Activated CD4-positive, alpha-beta T cell treated with anti-CD3 and anti-CD28 coated beads, Interleukin-2, amount 10 ng/mL, durations not matched to agents 24 days and 14 days (primary cell): ENCODE results near the gene PRDM16. TPM values are rescaled to one million over a fixed set of nuclear protein-coding genes. Genes with fewer than 3 reads are reported as not detected.

ENCODE experiments used
- DNase-seq: peaks from one replicate; pipeline ENCODE4 v3.0.0; 2022
- H3K27ac Mint-ChIP-seq: one replicate; pipeline ENCODE4 v1.8.0; 2022; ENCODE audit warnings: mild to moderate bottlenecking, mixed read lengths
- H3K27me3 Mint-ChIP-seq: one replicate; pipeline ENCODE4 v1.8.0; 2022; ENCODE audit warnings: mixed read lengths
- H3K36me3 Mint-ChIP-seq: one replicate; pipeline ENCODE4 v1.8.0; 2022; ENCODE audit warnings: low read depth, mild to moderate bottlenecking, mixed read lengths
- H3K4me1 Mint-ChIP-seq: one replicate; pipeline ENCODE4 v1.8.0; 2021; ENCODE audit warnings: mixed read lengths
- H3K4me3 Mint-ChIP-seq: one replicate; pipeline ENCODE4 v1.8.0; 2022; ENCODE audit warnings: mild to moderate bottlenecking, moderate library complexity, mixed read lengths
- H3K9me3 Mint-ChIP-seq: one replicate; pipeline ENCODE4 v1.8.0; 2021; ENCODE audit warnings: mixed read lengths
- intact Hi-C: fragments of 100-400 bp; cut with micrococcal nuclease; formaldehyde crosslinking; loops from one replicate; pipeline ENCODE4 v1.15.1; 2023
- total RNA-seq: library from RNA; stranded (reverse); gene quantifications from 2 replicates; pipeline ENCODE4 v1.2.3, GENCODE V29; 2022

PRDM16 gene
- total RNA-seq, 1 donor from 2014 or later = not detected

DNA sequence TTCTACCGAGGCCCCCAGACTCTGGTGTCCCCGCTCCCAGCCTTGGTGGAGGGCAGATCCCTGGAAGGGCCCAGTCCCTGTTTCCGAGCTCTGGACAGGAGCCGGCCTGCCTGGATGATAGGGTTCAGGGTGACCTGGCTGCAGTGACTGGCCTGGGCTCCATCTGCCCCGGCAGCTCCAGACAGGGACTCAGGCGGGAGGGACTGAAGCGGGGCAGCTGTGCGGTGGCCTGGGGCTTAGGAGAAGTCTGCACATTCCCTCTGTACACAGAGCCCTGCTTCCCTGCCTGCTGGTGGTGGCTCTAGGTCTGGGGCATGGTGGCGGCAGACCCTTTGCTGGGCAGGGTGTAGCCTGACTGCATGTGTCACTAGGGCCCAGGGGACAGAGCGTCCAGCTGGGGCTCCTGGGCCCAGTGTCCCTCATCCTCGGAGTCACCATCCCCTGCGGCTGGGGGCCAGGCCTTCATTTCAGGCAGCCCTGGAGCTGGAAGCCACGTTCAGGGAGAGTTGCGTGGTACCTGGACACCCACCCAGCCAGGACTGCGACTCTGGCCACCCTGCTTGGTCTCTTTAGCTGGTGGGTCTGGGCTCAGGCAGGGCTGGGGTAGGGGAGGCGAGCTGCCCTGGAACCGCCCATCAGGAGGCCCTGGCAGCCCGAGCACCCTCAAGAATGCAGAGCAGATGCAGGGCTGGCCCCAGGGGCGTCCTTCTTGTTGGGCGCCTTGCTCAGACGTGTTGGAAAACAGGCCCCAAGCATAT lies 395.1 kb downstream of the PRDM16 start:
- Mint-ChIP-seq H3K9me3 (no peaks in the 10 kb centered on the region), H3K4me1 (no peaks in the 10 kb centered on the region)
- intact Hi-C loops = no loop called here

DNA sequence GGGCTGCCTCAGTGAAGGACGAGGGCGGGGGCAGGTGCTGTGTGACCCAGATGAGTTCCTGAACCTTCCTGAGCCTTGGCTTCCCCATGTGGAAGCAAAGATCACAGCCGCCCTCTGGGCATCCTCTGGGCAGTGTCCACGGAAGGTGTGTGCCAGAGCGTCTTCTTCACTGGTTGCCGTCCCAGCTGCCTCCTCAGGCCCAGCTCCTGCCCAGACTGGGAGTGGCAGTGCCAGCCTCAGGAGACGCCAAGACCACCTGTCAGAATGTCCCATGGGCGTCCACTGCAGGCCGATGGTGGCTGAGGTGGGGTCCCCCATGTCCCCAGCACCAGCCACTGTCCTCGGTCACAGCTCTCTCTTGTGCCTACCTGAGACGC lies 395.6 kb downstream of the PRDM16 start:
- intact Hi-C loops = no loop called here
- Mint-ChIP-seq H3K4me3 (no peak overlapping the region), H3K4me1 (no peaks in the 10 kb centered on the region), H3K27me3 (no peaks in the 10 kb centered on the region), H3K36me3 (no peaks in the 10 kb centered on the region), H3K27ac (no peak overlapping the region), H3K9me3 (no peaks in the 10 kb centered on the region)
- no peak for DNase-seq

More for the DNA sequence above, 395.1 kb downstream of the PRDM16 start:
- H3K4me3 Mint-ChIP-seq = no peak overlapping the region
- DNase-seq = no peak
- no peaks in the 10 kb centered on the region for H3K27me3 Mint-ChIP-seq
- no peaks in the 10 kb centered on the region for H3K36me3 Mint-ChIP-seq
- H3K27ac Mint-ChIP-seq = no peak overlapping the region

DNA sequence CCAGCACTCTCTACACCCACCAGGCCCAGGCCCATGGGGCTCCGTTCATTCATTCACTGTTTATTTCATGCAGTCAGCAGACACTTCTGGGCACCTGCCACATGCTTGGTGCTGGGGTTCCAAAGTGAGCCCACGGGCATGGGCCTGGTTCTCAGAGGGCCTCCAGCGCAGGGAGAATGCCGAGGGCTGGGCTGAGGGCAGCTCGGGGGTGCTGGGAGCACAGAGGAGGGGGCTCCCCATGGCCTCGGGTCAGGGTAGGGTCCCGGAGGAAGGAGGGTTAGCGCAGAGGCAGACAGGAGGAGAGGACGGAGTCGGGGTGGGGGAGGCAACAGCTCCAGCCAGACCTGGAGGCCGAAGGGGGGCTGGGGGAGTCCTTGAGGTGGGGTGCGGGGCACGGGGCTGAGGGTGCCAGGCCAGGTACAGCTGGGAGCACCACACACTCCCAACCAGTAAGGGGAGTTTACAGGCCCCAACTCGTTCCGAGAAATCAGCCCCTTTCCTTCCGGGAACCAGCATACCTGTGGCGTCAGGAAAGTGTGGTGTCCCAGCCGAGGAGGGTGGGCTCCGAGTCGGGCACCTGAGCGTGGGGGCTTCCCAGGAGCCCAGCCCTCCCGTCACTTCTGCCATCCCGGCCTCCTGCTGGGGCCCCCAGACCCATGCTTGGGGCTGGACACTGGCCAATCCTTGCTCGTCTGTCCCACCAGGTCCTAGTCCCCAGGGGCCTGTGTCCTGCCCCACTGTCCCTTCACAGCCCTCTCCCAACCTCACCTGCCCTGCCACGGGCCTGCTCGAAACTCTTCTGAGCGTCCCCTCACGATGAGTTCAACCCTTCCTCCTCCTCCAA lies 396.3 kb downstream of the PRDM16 start:
- no peaks in the 10 kb centered on the region for H3K27me3 Mint-ChIP-seq
- H3K4me1 Mint-ChIP-seq = peaks cover under 1% of the 10 kb centered on the region
- no peak overlapping the region for H3K4me3 Mint-ChIP-seq
- peaks cover 1% of the 10 kb centered on the region for H3K9me3 Mint-ChIP-seq
- no peaks in the 10 kb centered on the region for H3K36me3 Mint-ChIP-seq
- H3K27ac Mint-ChIP-seq = no peak overlapping the region
- DNase-seq = no peak
- intact Hi-C loops = no loop called here

DNA sequence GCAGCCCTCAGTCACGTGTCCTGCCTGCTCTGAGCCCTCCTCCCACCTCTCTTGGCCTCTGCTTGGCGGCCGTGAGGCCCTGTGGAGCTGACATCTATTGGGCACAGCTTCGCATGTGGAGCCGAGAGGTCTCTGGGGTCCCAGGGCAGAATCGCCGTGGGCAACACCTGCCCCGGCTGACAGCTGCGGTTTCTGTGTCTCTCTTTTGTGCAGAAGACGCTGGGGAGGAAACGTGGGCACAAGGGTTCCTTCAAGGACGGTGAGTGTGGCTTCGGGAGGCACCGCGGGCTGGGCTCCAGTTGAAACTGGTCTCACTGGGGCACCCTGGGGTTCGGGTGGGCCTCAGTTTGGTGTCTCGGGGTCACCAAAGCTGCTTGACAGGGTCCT lies 396.9 kb downstream of the PRDM16 start:
- Mint-ChIP-seq H3K4me3 (no peak overlapping the region), H3K36me3 (no peaks in the 10 kb centered on the region), H3K27ac (no peak overlapping the region), H3K4me1 (peaks cover 2% of the 10 kb centered on the region), H3K27me3 (no peaks in the 10 kb centered on the region), H3K9me3 (peaks cover 4% of the 10 kb centered on the region)
- intact Hi-C loops = no loop called here
- no peak for DNase-seq

DNA sequence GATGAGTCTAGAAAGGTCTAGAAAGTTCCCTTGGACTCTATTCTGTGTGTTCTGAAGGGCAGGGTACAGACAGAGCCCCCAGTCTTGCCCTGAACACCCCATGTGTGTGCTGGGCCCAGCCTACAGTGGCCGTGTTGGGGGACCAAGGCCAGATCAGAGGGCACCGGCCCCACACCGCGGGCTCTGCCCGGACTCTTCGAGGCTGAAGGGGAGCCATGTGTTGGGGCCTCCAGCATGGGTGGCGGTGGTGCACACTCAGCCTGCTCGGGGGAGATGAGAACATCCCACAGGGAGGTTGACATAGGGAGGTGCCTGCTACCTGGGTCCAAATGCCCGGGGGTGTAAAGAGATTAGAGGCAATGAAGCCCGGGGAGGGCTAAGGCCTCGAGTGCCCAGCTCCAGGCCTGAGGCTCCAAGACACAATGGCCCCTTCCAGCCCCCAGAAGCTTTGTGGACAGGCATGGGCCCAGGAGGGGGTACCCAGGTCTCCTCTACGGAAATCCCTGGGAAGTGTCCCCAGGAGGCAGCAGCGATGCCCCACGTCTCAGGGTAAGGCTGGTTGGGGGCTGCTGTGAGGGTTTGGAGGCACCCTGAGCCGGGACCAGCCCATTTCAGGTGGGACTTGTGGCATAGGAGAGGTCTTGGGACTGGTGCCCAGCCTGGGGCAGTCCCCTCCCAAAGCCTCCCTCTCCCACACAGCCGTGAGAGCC lies 397.5 kb downstream of the PRDM16 start:
- no peaks in the 10 kb centered on the region for H3K27me3 Mint-ChIP-seq
- H3K4me1 Mint-ChIP-seq = peaks cover 2% of the 10 kb centered on the region
- no peak overlapping the region for H3K27ac Mint-ChIP-seq
- intact Hi-C loops = no loop called here
- no peak for DNase-seq
- no peaks in the 10 kb centered on the region for H3K36me3 Mint-ChIP-seq
- no peak overlapping the region for H3K4me3 Mint-ChIP-seq
- peaks cover 4% of the 10 kb centered on the region for H3K9me3 Mint-ChIP-seq

DNA sequence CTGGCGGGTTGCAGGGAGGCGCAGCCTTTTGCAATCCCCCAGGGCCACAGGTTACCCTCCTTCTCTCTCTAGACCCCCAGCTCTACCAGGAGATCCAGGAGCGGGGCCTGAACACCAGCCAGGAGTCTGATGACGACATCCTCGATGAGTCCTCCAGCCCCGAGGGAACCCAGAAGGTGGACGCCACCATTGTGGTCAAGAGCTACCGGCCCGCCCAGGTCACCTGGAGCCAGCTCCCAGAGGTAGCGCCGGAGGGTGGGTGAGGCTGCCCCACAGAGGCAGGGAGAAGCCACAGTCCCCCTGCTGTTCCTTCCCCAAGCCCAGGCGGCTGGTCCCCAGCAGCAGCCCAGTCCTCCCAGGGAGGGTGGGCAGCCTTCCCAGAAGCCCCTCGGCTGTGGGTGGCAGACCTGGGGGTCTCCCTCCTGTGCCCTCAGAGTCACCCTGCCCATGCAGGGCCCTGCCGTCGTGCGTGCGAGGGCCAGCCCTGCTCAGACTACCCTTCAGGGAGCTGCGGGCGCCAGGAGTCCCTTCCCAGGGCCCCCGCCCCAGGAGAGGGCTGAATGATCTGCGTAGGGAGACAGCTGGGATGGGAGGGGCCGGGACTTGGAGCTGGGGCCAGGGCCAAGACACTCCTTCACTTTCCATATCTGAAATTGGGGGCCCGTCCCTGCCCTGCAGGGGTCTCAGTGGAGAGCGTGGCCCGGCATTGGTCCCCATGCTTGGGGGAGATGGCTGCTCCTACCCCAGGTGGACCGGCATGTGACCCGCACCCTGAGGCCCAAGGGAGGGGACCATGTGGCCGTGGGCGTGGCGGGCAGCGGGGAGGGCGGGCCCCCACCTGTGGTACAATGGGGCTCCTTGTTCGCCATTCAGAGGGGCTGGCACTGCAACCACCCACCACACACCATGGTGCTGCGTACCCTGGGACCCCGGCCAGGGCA lies 398.4 kb downstream of the PRDM16 start:
- Mint-ChIP-seq H3K36me3 (no peaks in the 10 kb centered on the region), H3K4me3 (no peak overlapping the region), H3K4me1 (peaks cover 2% of the 10 kb centered on the region), H3K27ac (no peak overlapping the region), H3K27me3 (no peaks in the 10 kb centered on the region), H3K9me3 (peaks cover 4% of the 10 kb centered on the region)
- intact Hi-C loops = no loop called here
- no peak for DNase-seq

DNA sequence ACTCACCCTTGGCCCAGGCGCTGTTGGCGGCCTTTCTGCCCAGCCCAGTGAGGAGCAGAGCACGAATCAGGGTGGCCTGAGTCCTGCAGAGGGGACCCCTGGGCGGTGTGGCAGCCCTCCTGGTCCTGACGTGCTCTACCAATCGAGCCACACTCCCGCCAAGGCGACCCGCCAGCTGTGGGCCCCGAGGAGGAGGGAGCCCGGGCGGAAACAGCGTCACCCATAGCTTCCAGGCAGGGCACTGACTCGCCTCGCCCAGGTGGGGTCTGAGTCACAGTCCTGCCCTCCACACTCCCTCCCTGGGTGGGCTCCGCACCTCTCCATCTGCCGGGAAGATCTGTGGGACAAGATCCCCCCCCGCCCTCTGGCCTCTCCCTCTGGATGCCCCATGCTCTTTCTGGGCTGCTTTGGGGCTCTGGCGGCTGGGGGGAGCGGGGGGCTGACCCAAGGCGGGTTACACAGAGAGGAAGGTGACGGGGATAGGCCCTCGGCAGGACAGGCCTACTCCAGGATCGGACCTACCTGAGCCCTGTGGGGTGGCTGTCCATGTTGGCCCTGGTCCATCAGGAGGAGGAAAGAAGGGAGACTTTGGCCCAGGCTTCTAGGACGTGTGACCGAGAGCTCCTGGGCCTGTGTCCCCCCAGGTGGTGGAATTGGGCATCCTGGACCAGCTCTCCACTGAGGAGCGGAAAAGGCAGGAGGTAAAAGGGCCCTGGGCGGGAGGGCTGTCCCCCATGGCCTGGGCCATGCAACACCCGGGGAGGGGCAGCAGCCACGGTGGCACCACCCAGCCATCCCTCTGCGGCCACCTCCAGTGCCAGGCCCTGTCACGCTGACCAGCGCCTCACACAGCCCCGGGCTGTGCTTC lies 399.5 kb downstream of the PRDM16 start:
- DNase-seq = no peak
- Mint-ChIP-seq H3K27ac (no peak overlapping the region), H3K27me3 (no peaks in the 10 kb centered on the region), H3K4me1 (peaks cover 2% of the 10 kb centered on the region), H3K36me3 (no peaks in the 10 kb centered on the region), H3K9me3 (peaks cover 4% of the 10 kb centered on the region), H3K4me3 (no peak overlapping the region)
- intact Hi-C loops = no loop called here

DNA sequence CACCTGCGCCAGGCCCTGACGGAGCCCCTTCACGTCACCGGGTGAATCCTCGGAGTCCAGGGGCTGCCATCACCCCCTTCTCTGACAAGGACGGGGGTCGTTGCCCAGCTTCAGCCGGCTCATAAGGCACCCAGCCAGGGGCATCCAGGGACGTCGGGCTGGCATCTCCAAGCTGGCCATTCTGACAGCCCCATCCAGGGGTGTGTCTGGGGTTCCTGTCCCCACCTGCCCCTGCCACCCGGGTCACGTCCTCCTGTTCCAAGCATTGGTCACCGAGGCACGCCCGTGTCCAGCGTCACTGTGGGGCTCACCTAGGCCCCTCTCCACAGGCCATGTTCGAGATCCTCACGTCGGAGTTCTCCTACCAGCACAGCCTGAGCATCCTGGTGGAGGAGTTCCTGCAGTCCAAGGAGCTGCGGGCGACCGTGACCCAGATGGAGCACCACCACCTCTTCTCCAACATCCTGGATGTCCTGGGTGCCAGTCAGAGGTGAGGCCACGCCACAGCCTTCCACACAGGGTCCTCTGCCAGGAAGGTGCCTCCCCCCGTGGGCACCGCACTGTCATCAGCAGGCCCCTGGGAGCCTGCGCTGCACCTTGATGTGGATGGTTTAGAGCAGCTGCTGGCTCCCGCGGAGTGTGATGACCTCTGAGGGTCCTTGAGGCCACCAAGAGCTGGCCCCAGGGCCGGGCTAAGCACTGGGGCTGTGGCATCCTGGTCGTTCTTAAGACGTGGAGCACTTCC lies 400.3 kb downstream of the PRDM16 start:
- intact Hi-C loops = no loop called here
- Mint-ChIP-seq H3K4me1 (peaks cover 2% of the 10 kb centered on the region), H3K36me3 (no peaks in the 10 kb centered on the region), H3K27me3 (no peaks in the 10 kb centered on the region), H3K4me3 (no peak overlapping the region), H3K9me3 (peaks cover 4% of the 10 kb centered on the region), H3K27ac (no peak overlapping the region)
- no peak for DNase-seq

DNA sequence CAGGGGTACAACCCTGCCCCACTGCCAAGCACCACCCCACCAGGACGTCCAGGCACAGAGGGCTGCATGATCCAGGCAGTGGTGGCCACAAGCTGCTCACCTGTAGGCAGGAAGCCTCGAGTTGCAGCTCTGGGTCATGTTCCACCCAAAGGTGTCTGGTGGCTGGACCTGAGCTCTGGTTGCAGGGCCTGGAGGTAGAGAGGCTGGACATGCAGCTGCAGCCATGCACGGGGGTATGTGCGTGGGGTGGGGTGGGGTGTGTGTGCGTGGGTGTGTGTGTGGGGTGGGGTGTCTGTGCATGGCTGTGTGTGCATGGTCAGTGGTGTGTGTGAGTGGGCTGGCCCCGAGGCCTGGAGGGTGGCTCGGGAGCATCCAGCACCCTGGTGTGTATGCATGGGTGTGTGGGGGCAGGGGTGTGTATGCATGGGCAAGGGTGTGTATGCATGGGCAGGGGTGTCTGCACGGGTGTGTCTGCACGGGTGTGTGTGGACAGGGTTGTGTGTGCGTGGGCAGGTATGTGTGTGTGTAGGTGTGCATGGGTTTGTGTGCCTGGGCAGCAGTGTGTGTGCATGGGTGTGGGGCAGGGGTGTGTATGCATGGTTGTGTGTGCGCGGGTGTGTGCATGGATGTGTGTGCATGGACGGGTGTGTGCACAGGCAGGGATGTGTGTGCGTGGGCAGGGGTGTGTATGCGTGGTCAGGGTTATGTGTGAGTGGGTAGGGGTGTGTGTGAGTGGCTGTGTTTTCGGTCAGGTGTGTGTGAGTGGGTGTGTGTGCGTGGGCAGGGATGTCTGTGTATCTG lies 401.0 kb downstream of the PRDM16 start:
- H3K36me3 Mint-ChIP-seq = no peaks in the 10 kb centered on the region
- no peak overlapping the region for H3K4me3 Mint-ChIP-seq
- no peak overlapping the region for H3K27ac Mint-ChIP-seq
- peaks cover 2% of the 10 kb centered on the region for H3K4me1 Mint-ChIP-seq
- no peak for DNase-seq
- no peaks in the 10 kb centered on the region for H3K27me3 Mint-ChIP-seq
- intact Hi-C loops = no loop called here
- H3K9me3 Mint-ChIP-seq = peaks cover 4% of the 10 kb centered on the region

DNA sequence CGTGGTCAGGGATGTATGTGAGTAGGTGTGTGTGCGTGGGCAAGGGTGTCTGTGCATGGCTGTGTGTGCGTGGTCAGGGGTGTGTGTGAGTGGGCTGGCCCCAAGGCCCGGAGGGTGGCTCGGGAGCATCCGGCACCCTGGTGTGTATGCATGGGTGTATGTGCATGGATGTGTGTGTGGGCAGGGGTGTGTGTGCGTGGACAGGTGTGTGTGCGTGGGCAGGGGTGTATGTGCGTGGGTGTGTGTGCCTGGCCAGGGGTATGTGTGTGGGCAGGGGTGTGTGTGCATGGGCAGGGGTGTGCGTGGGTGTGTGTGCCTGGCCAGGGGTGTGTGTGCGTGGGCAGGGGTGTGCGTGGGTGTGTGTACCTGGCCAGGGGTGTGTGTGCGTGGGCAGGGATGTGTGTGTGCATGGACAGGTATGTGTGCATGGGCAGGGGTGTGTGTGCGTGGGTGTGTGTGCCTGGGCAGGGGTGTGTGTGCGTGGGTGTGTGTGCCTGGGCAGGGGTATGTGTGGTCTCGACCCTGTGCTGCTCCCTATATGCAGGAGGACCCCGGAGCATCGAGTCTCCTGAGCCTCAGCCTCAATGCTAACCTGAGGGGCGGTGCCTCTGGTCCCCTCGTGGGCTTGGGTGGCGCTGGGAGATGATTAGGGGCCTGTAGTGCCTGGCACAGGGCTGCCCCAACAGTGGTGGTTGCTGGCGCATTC lies 401.8 kb downstream of the PRDM16 start:
- Mint-ChIP-seq H3K36me3 (no peaks in the 10 kb centered on the region), H3K4me1 (peaks cover 2% of the 10 kb centered on the region), H3K27ac (no peak overlapping the region), H3K27me3 (no peaks in the 10 kb centered on the region), H3K9me3 (peaks cover 4% of the 10 kb centered on the region), H3K4me3 (no peak overlapping the region)
- intact Hi-C loops = no loop called here
- DNase-seq = no peak

DNA sequence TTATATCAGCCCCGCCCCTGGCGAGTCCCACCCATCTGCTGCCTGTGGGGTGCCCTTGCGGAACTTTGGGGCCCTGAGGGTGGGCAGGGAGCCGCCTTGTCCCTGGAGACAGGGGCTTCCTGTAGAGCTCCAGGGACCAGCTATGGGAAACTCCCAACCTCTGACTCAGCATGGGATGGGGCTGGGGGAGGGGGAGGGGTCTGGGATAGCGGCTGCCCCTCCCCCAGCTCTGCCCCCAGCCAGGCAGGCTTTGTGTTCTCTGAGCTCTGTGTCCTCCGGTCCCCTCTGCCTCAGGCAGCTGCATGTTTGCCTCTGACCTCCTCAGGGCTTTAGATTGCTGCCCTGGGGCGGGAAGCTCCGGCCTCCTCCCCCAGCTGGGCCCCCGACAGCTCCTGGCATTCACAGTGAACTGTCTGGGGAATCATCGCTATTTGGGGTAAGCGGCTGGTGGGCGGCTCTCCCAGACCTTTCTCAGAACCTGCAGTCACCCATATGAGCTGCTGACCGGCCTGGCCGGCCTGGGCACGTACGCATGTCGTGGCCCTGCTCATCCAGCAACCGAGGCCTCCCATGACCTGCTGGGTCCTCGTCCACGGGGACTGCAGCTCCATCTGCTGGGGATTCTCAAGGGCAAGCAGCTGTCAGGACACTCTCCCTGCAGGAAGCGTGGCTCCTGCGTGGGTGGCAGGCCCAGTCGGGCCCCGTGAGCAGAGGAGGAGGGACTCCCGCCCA lies 402.5 kb downstream of the PRDM16 start:
- peaks cover 2% of the 10 kb centered on the region for H3K4me1 Mint-ChIP-seq

More for the DNA sequence above, 402.5 kb downstream of the PRDM16 start:
- no peaks in the 10 kb centered on the region for H3K36me3 Mint-ChIP-seq
- no peak for DNase-seq
- intact Hi-C loops = no loop called here
- H3K4me3 Mint-ChIP-seq = no peak overlapping the region
- H3K27ac Mint-ChIP-seq = no peak overlapping the region
- H3K27me3 Mint-ChIP-seq = no peaks in the 10 kb centered on the region
- H3K9me3 Mint-ChIP-seq = peaks cover 4% of the 10 kb centered on the region
